ENCODE data around the gene PTPA. TPM values are rescaled to one million over a fixed set of nuclear protein-coding genes. Genes with fewer than 3 reads are reported as not detected.

PTPA gene
- total and polyA plus RNA-seq, 2 of the 4 experiments (the other 2 are of a cell fraction) = 124 to 149 TPM

DNA sequence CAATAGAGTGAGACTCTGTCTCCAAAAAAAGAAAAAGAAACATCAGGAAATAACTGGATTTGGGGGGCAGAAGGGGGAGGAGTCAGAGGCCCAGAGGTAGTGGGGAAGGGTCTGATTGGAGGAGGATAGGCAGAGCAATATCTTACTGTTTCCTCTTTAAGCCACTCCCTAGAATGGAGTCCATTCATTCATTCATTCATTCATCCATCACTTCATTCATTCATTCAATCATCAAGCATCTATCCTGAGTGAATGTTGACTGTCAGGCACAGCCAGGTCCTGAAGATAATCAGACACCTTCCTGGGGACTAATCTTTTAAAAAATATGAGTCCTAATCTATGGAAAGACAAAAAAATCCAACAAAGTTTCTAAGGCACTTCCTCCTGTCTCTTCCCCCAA is 54.0 kb downstream of the PTPA start:
- Histone ChIP-seq H3K27me3 (ENCODE audit: control insufficient read depth, insufficient read depth, low read length) (no peaks in the 10 kb centered on the region), H3K14ac (replicated peaks; ENCODE audit: low read depth, low read length) (no peak overlapping the region), H3K27ac (ENCODE audit: insufficient read depth, low read length) (no peak overlapping the region), H2BK120ac (ENCODE audit: low read depth, low read length) (no peak overlapping the region), H3K4me3 (ENCODE audit: insufficient read depth, low read depth, low read length) (no peak overlapping the region), H3K9me3 (ENCODE audit: control insufficient read depth, insufficient read depth, low read length) (no peaks in the 10 kb centered on the region), H2AK9ac (replicated peaks; ENCODE audit: low read depth, low read length, poor library complexity) (no peak overlapping the region), H2BK20ac (ENCODE audit: low read depth, low read length) (no peak overlapping the region), H3K79me1 (ENCODE audit: low read depth in 1 of 2, low read length in 2 of 2) (peaks cover 7 to 37% of the 10 kb centered on the region in 2 experiments), H4K5ac (ENCODE audit: low read depth, low read length) (no peak overlapping the region), H3K18ac (ENCODE audit: low read depth, low read length) (no peak overlapping the region), H3K36me3 (ENCODE audit: control insufficient read depth, insufficient read depth, low read length) (peaks cover 2% of the 10 kb centered on the region; the same call in 1 of the 2 replicates), H3K4me2 (ENCODE audit: low read depth, low read length) (no peak overlapping the region), H2AK5ac (ENCODE audit: low read depth, low read length) (no peak overlapping the region), H3K4ac (ENCODE audit: low read depth, low read length) (no peak overlapping the region), H4K20me1 (ENCODE audit: insufficient read depth, low read length) (no peaks in the 10 kb centered on the region), H3K56ac (ENCODE audit: extremely low read depth, insufficient read depth, low read length) (no peak overlapping the region), H2BK15ac (ENCODE audit: low read depth, low read length) (no peak overlapping the region), H4K8ac (ENCODE audit: low read depth in 2 of 2, low read length in 2 of 2) (no peak overlapping the region), H2AFZ (replicated peaks; ENCODE audit: low read length, poor library complexity) (no peak overlapping the region), H3K23ac (ENCODE audit: low read depth, low read length) (no peak overlapping the region), H3K9me1 (ENCODE audit: insufficient read depth, low read length) (peaks cover 24% of the 10 kb centered on the region), H3K4me1 (ENCODE audit: control insufficient read depth, insufficient read depth, low read length) (peaks cover 30% of the 10 kb centered on the region), H4K91ac (ENCODE audit: insufficient read depth, low read depth, low read length) (no peak overlapping the region), H2BK5ac (ENCODE audit: low read depth, low read length, poor library complexity, severe bottlenecking) (no peak overlapping the region), H3K9ac (ENCODE audit: low read depth, low read length) (no peak overlapping the region)
- POLR2A ChIA-PET (ENCODE audit: unreplicated experiment) = interaction anchor here (0.6 kb wide), 1 partner anchor 15 kb away, joined by 5 read pairs; no protein-coding TSS in a partner anchor
- dilution Hi-C loops (cut with HindIII; ENCODE audit: low sequenced_read_pairs, unreplicated experiment) (no loop called here), in situ Hi-C loops (cut with MboI; ENCODE audit: low sequenced_read_pairs) (no loop called here), intact Hi-C loops (cut with micrococcal nuclease) (no loop called here)
- ATAC-seq (ENCODE audit: low read depth) = no peak
- no peak for DNase-seq
- TF ChIP-seq CEBPB (IDR thresholded peaks at IDR 0.05; ENCODE audit: low read depth, low read length) = no peak
- TF ChIP-seq, protein P1, sequence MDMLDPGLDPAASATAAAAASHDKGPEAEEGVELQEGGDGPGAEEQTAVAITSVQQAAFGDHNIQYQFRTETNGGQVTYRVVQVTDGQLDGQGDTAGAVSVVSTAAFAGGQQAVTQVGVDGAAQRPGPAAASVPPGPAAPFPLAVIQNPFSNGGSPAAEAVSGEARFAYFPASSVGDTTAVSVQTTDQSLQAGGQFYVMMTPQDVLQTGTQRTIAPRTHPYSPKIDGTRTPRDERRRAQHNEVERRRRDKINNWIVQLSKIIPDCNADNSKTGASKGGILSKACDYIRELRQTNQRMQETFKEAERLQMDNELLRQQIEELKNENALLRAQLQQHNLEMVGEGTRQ (IDR thresholded peaks at IDR 0.05; ENCODE audit: low read depth, low read length) = no peak
- TF ChIP-seq, protein P2, sequence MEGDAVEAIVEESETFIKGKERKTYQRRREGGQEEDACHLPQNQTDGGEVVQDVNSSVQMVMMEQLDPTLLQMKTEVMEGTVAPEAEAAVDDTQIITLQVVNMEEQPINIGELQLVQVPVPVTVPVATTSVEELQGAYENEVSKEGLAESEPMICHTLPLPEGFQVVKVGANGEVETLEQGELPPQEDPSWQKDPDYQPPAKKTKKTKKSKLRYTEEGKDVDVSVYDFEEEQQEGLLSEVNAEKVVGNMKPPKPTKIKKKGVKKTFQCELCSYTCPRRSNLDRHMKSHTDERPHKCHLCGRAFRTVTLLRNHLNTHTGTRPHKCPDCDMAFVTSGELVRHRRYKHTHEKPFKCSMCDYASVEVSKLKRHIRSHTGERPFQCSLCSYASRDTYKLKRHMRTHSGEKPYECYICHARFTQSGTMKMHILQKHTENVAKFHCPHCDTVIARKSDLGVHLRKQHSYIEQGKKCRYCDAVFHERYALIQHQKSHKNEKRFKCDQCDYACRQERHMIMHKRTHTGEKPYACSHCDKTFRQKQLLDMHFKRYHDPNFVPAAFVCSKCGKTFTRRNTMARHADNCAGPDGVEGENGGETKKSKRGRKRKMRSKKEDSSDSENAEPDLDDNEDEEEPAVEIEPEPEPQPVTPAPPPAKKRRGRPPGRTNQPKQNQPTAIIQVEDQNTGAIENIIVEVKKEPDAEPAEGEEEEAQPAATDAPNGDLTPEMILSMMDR (conservative IDR thresholded peaks at IDR 0.05; ENCODE audit: low read depth, low read length) = no peak
- TF ChIP-seq BHLHE40 (IDR thresholded peaks at IDR 0.05; ENCODE audit: low read depth, low read length) = no peak
- no peak for TF ChIP-seq MAFK (IDR thresholded peaks at IDR 0.05; ENCODE audit: low read depth, low read length)
- TF ChIP-seq, protein P3, sequence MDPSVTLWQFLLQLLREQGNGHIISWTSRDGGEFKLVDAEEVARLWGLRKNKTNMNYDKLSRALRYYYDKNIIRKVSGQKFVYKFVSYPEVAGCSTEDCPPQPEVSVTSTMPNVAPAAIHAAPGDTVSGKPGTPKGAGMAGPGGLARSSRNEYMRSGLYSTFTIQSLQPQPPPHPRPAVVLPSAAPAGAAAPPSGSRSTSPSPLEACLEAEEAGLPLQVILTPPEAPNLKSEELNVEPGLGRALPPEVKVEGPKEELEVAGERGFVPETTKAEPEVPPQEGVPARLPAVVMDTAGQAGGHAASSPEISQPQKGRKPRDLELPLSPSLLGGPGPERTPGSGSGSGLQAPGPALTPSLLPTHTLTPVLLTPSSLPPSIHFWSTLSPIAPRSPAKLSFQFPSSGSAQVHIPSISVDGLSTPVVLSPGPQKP (IDR thresholded peaks at IDR 0.05; ENCODE audit: borderline replicate concordance, low read depth, low read length) = no peak
- TF ChIP-seq RCOR1 (IDR thresholded peaks at IDR 0.05; ENCODE audit: insufficient replicate concordance, low read length) = no peak
- TF ChIP-seq MAZ (IDR thresholded peaks at IDR 0.05; ENCODE audit: borderline replicate concordance, low read depth, low read length) = no peak
- TF ChIP-seq POLR2A (IDR thresholded peaks at IDR 0.05; ENCODE audit: low read depth, low read length) = no peak
- no peak for TF ChIP-seq RAD21 (IDR thresholded peaks at IDR 0.05; ENCODE audit: low read length)
- no peak for TF ChIP-seq NFE2L2 (IDR thresholded peaks at IDR 0.05; ENCODE audit: low read depth, low read length)
- TF ChIP-seq CHD1 (IDR thresholded peaks at IDR 0.05; ENCODE audit: low read depth, low read length) = no peak
- TF ChIP-seq RFX5 (IDR thresholded peaks at IDR 0.05; ENCODE audit: low read depth, low read length) = no peak
- TF ChIP-seq SMC3 (IDR thresholded peaks at IDR 0.05; ENCODE audit: low read depth, low read length) = no peak
- CTCF ChIA-PET = interaction anchor here (2.4 kb wide), 1 partner anchor 22 kb away, joined by 5 read pairs; no protein-coding TSS in a partner anchor
- no TSS peak for BruUV-seq (replicated peaks)

Measured in IMR-90 (cell line).